ENCODE data around the gene AASS.

The AASS gene

GRCh38 chr7:122035876-122036275, 108.2 kb downstream of the AASS start:
- no peak for DNase-seq

GRCh38 chr7:122033641-122034040, 110.4 kb downstream of the AASS start:
- no peak for DNase-seq

DNA sequence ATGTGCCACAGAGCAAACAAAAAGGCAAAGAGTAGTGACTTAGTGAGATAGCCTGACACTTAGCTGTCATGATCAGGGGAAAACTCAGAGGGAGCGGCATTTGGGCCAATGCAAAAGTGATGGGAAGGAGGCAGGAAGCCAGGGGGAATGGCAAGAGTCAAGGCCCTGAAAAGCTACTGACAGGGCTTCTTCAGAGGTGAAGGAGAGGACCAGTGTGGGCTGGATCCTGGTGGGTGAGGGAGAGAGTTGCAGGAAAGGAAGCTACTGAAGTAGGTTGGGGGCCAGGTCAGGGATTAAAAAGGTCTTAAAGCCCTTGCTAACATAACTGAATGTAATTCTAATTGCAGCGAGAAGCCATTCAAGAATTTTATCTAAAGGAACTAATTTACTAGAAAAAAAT, 117.0 kb downstream of the AASS start:
- DNase-seq: no peak

Measured in activated effector memory CD4-positive, alpha-beta T cell treated with anti-CD3 and anti-CD28 coated beads, Interleukin-2, amount 50 U/mL, for 16 hours (primary cell).